ENCODE data around the gene ATG7.
"Not testable (repeated sequence)": the region's sequence is repeated elsewhere in the genome, so short reads cannot be mapped to it uniquely, and the experiment has no call there.

The ATG7 gene

GRCh38 chr3:11300970-11301369 is 28.8 kb downstream of the ATG7 start:
- no peak for DNase-seq (ENCODE audit: low read depth)

DNA sequence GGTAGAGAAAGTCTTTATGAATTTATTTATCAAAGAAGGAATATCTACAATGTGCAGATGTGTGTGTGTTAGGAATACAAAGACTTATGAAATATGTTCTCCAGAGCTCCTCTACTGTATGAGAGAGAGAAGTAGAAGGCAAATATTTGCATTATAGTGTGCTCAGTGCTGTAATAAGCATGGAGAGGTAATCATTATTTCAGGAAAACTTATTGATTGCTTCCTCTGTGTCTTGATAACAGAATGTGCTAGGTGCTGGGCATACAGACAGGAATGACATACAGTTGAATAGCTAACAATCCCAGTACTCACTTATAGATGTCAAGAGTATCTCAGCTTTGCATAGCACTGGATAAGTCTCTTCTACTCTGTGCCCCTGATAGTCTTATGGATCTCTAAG is 30.2 kb downstream of the ATG7 start:
- no peak for DNase-seq (ENCODE audit: low read depth)

DNA sequence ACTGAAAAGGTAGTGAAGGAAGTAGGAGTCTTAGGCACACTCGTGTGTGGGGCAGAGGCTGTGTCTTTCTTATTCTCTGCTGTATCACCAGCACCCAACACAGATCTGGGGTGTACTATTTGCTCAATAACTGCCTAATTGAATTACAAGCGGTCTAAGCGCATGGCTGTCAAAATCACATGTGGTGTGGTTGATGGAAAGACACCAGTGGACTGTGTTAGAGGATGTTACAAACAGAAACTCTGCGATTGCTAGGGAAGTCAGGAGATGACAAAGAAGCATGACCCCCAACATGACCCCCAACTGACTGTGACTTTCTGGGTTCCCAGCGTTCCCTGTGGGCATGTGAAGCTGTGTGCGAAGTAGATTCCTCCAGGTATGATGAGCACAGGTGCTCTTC is 32.0 kb downstream of the ATG7 start:
- no peak for DNase-seq (ENCODE audit: low read depth)

GRCh38 chr3:11305509-11305908 is 33.3 kb downstream of the ATG7 start:
- no peak for DNase-seq (ENCODE audit: low read depth)

DNA sequence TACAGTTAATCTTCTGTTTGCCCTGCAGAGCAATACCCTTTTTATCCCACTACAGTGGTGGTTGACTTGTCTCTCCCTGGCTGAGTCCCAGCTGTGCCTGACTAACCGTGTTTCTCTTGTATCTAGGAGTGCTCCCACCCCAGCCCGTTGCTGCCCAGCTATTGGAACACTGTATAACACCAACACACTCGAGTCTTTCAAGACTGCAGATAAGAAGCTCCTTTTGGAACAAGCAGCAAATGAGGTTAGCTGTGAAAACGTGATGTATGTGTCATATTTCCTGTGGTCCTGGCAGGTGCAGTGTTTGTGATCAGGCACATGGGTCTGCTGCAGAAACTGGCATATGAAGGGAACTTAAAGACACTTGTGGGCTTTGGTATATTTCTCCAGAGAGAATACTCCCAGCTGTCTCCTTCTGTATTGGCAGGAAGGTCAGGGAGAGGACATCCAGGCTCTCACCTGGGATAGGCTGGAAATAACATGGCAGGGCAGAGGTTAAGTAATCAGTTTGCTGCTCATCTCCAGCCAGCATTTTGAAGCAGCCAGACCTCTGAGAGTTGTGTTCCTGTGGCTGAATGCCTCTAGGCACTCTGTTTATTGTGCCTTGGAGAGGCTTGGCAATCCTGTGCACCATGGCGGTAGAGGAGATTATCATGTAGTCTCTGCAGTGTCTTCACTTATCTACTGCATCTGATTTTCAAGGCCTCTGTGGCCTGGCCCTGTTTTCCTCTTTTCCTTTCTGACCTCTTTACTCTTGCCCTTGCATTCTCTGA is 34.8 kb downstream of the ATG7 start:
- peak; percentile 31 for DNase-seq (ENCODE audit: low read depth)

DNA sequence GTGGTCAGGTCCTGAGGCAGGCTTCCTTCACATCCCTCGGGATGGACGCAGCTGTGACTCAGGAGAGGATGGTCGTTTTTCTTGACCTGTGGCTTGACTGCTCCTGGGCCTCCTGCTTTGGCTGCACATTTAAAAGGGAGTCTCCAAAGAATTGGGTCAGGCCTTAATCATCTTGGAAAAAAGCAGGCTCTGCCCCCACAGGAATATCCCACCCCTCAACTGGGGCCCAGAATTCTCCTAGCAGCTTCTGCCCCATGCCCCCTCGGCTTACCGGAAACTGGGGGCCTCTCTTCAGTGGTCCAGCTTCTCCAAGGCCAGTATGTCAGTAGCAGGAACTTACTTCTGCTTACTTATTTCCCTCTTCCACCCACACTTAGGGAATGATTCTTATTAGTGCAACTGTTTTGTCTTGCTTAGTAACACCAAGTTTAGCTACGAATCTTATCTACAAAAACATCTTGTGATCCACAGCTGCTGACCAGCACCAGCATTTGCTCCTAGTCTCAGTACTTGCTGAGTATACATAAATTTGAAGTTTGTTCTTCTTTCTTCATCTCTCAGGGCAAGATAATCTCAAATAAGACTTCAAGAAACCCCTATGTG is 35.7 kb downstream of the ATG7 start:
- DNase-seq (ENCODE audit: low read depth), result no peak

DNA sequence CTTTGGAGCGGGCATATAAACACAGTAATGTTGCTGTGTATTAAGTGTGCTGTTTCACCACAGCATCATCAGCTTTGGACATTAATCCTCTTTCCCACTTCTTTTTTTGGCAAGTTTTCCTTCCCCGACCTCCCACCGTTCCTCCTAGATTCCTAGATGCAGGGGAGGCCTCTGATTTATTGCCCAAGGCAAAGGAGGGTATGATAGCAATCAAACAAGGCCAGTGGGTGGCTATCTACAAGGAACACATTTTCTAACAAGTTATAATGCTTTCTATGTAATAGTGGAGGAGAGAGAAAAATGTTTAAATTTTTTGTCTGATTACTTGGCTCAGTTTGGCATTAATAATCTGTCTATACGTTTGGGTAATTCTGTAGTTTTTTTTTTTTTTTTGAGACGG is 38.1 kb downstream of the ATG7 start:
- no peak for DNase-seq (ENCODE audit: low read depth)

- no peak for DNase-seq (ENCODE audit: low read depth)
These were observed 40.0 kb downstream of the ATG7 start for GRCh38 chr3:11312166-11312565.

DNA sequence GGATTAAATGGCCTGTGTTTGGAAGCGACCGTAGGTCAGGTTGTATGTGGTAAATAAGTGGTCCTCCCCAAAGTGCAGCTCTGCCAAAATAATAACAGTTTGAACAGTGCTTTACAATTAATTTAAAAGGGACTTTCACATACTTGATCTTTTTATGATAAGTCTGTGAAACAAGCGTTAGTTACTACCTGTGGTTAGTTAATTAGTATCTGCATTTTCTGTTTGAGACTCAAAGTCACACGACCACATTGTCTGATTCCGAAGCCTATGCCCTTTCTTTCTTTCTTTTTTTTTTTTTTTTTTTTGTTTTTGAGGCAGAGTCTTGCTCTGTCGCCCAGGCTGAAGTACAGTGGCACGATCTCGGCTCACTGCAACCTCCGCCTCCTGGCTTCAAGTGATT is 45.1 kb downstream of the ATG7 start:
- no peak for DNase-seq (ENCODE audit: low read depth)

- DNase-seq (ENCODE audit: low read depth), result no peak
These were observed 50.7 kb downstream of the ATG7 start for GRCh38 chr3:11322931-11323330.

DNA sequence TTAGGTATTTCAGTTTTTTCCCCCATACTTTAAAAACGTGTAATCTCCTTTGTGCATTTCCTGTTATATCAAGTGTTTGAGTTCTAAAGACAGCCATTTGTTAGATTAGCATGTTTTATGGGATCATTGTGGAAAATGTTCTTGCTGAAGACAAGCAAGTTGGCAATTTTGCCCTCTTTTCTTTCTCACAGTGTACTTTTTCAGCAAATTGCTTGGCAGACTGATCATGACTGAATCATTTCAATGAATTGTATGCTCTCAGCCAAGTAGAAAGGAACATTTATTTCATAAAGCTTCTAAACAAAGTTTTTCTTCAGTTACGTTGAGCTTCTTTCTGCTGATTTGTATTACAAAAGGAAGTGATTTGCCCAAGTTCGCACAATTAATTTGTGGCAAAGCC is 51.6 kb downstream of the ATG7 start:
- DNase-seq (ENCODE audit: low read depth), result no peak

- DNase-seq (ENCODE audit: low read depth), result no peak
These were observed 55.4 kb downstream of the ATG7 start for GRCh38 chr3:11327619-11328018.

GRCh38 chr3:11328196-11328945 is 56.2 kb downstream of the ATG7 start:
- DNase-seq (ENCODE audit: low read depth), result no peak

GRCh38 chr3:11329777-11330176 is 57.6 kb downstream of the ATG7 start:
- DNase-seq (ENCODE audit: low read depth), result no peak

DNA sequence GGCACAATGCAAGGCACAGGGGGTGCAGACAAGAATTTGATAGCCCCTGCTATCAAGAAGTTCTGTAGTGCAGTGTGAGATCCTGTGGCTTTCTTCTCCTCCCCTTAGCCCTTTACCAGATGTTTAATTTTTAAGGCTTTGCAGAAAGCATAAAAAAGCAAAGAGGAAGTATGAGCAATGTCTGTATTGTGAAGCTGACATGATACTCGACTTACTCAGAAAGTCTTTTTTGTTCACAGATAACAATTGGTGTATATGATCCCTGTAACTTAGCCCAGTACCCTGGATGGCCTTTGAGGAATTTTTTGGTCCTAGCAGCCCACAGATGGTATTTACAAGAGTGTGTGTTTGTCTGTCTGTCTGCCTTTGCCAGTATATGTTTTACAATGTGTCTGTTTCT is 58.9 kb downstream of the ATG7 start:
- DNase-seq (ENCODE audit: low read depth), result no peak

DNA sequence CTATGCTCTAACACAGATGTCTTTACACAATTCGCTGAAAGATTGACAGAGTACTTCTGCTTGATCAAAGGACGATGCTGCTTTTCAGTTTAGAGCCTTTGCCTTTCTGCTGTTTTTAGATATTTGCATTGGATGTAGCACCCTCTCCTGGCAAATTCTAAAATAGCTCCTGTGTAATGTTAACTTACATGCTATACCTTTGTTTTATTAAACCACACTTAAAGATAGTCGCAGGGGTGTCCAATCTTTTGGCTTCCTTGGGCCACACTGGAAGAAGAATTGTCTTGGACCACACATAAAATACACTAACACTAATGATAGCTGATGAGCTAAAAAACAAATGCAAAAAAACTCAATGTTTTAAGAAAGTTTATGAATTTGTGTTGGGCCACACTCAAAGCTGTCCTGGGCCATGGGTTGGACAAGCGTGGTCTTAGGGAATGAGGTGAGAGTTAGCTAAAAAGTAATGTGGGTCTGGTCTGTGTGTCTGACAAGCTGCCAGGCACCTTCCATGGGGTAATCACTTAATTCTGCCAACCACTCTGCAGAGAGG is 62.9 kb downstream of the ATG7 start:
- no peak for DNase-seq (ENCODE audit: low read depth)

DNA sequence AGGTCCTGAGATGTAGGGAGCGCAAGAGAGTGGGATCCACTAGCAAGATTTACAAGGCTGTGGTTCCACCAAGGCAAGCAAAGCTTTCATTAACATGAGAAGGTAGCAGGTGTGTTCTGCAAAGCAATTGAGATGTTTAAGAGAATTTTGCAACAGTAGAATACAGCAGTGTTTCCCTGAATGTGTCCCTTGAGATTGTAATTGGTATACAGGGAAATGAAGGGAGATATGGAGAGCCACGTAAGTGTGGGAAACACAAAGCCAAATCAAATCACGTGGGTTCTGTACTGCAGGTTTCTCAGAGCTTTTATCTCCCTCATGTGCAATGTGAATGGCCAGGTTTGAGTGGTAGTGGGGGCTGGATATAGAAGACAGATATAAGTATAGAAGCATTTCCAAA is 67.3 kb downstream of the ATG7 start:
- no peak for DNase-seq (ENCODE audit: low read depth)

GRCh38 chr3:11346416-11346815 is 74.2 kb downstream of the ATG7 start:
- DNase-seq (ENCODE audit: low read depth), result no peak

DNA sequence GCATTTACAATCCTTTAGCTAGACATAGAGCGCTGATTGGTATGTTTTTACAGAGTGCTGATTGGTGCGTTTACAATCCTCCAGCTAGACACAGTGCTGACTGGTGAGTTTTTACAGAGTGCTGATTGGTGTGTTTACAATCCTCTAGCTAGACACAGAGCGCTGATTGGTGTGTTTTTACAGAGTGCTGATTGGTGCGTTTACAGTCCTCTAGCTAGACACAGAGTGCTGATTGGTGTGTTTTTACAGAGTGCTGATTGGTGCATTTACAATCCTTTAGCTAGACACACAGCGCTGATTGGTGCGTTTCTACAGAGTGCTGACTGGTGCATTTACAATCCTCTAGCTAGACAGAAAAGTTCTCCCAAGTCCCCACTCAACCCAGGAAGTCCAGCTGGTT is 76.7 kb downstream of the ATG7 start:
- DNase-seq (ENCODE audit: low read depth), result not testable (repeated sequence)

- DNase-seq (ENCODE audit: low read depth), result no peak
These were observed 77.2 kb downstream of the ATG7 start for GRCh38 chr3:11349446-11349845.

- no peak for DNase-seq (ENCODE audit: low read depth)
These were observed 78.2 kb downstream of the ATG7 start for GRCh38 chr3:11350374-11350773.

- DNase-seq (ENCODE audit: low read depth), result no peak
These were observed 79.3 kb downstream of the ATG7 start for GRCh38 chr3:11351451-11351850.

DNA sequence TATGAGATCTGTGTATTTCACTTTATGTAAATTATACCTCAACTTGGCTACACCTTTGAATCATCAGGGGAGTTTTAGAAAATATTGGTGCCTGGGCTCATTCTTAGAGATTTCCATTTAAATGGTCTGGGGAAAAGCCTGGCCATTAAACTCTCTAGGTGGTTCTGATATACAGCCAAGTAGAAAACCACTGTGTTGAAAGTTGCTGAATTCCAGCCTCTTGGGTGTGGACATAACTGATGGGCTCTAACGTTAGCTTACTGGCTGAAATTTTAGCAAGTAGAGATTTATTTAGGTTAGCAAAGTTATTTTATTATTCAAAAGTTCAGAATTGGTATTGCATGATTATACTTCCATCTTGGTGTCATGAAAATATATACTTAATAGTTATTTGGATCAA is 84.1 kb downstream of the ATG7 start:
- no peak for DNase-seq (ENCODE audit: low read depth)

Measured in activated T-cell treated with anti-CD3 and anti-CD28 coated beads for 48 hours (primary cell).